Gastroesophageal sphincter (tissue), 3 donors: ENCODE results near the gene CABP2.
"Not testable (repeated sequence)": the region's sequence is repeated elsewhere in the genome, so short reads cannot be mapped to it uniquely, and the experiment has no call there.

Source experiments
- EP300 ChIP-seq: sonication (generic); formaldehyde crosslinking; IDR thresholded peaks from one replicate; pipeline ENCODE4 v1.6.1; 2017; ENCODE audit warnings: antibody characterized with exemption, mild to moderate bottlenecking
- POLR2A ChIP-seq, 2 donors: fragments of 450-650 bp; IDR thresholded peaks; one replicate each; pipeline ENCODE4 v1.6.1; 2017; ENCODE audit warnings: antibody characterized with exemption in 2 of 2, mild to moderate bottlenecking in 2 of 2, moderate library complexity in 1 of 2
- POLR2AphosphoS5 ChIP-seq: sonication (generic); formaldehyde crosslinking; IDR thresholded peaks from one replicate; pipeline ENCODE4 v1.6.1; 2017; ENCODE audit warnings: antibody characterized with exemption
- TF ChIP-seq, protein P1 (sequence below), 4 experiments: fragments of 200-600 bp in 2 of 4; fragments of 450-650 bp in 2 of 4; sonication (generic) in 1 of 4; IDR thresholded peaks; one replicate each; pipeline ENCODE4 v1.5.1; 2017 to 2019; ENCODE audit warnings: antibody characterized with exemption in 4 of 4, mild to moderate bottlenecking in 2 of 4, moderate library complexity in 2 of 4

DNA sequence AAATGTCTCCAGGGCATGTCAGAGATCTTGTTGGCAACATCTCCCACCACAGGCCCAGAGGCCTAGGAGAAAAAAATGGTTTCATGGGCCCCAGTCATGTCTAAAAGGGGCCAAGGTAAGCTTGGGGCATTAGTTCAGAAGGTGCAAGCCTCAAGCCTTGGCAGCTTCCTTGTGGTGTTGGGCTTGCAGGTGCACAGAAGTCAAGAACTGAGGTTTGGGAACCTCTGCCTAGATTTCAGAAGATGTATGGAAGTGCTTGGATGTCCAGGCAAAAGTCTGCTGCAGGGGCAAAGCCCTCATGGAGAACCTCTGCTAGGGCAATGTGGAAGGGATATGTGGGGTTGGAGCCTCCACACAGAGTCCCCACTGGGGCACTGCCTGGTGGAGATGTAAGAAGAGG, 28.5 kb upstream of the CABP2 start:
- TF ChIP-seq POLR2AphosphoS5; POLR2A (IDR thresholded peaks at IDR 0.05); EP300: not testable (repeated sequence)
- TF ChIP-seq, protein P1, sequence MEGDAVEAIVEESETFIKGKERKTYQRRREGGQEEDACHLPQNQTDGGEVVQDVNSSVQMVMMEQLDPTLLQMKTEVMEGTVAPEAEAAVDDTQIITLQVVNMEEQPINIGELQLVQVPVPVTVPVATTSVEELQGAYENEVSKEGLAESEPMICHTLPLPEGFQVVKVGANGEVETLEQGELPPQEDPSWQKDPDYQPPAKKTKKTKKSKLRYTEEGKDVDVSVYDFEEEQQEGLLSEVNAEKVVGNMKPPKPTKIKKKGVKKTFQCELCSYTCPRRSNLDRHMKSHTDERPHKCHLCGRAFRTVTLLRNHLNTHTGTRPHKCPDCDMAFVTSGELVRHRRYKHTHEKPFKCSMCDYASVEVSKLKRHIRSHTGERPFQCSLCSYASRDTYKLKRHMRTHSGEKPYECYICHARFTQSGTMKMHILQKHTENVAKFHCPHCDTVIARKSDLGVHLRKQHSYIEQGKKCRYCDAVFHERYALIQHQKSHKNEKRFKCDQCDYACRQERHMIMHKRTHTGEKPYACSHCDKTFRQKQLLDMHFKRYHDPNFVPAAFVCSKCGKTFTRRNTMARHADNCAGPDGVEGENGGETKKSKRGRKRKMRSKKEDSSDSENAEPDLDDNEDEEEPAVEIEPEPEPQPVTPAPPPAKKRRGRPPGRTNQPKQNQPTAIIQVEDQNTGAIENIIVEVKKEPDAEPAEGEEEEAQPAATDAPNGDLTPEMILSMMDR (IDR thresholded peaks at IDR 0.05): not testable (repeated sequence)
